Placental epithelial cell (primary cell): Measurements from ENCODE around the gene LRRC17. TPM values are rescaled to one million over a fixed set of nuclear protein-coding genes. Genes with fewer than 3 reads are reported as not detected.

Source experiments
- total RNA-seq: library from RNA; depleted of rRNA; stranded (reverse); fragments of >200 nt; gene quantifications from 2 replicates; pipeline ENCODE4 v1.2.3, GENCODE V29; 2012

The LRRC17 gene
- total RNA-seq = 148 and 183 TPM in 2 replicates

GRCh38 chr7:102912742-102913141, at the start of gene LRRC17:
Gene LRRC17 (plus strand): TSS chr7:102913000. CDS start chr7:102933914, 20,914 bp downstream.

Other genes starting within 250 kb of the LRRC17 start
- gene POLR2J2, start 241.3 kb upstream of the LRRC17 start, total RNA-seq = 2.8 and 6.7 TPM in 2 replicates
- gene FAM185A, start 164.0 kb upstream of the LRRC17 start, total RNA-seq = 15.4 and 16.1 TPM in 2 replicates
- gene FBXL13, start 161.8 kb downstream of the LRRC17 start, total RNA-seq = 3.9 and 8.2 TPM in 2 replicates
- 26.7 and 36.2 TPM in 2 replicates for gene ARMC10, start 162.1 kb downstream of the LRRC17 start, total RNA-seq
- 11.8 and 25.9 TPM in 2 replicates for gene NAPEPLD, start 236.1 kb downstream of the LRRC17 start, total RNA-seq